Coronary artery (tissue), 2 donors: ENCODE results near the gene NHLH1.

ENCODE experiments used
- DNase-seq: peaks from one replicate; pipeline ENCODE4 v3.0.0-alpha.2; 2017; ENCODE audit warnings: low spot score
- H3K27ac ChIP-seq, 2 donors: fragments of 200-600 bp; sonication (generic); one replicate each; pipeline ENCODE4 v1.5.1; 2016 to 2019
- H3K4me3 ChIP-seq: fragments of 200-600 bp; sonication (generic); 2 replicates; pipeline ENCODE4 v1.5.1; 2016; ENCODE audit warnings: mild to moderate bottlenecking, moderate library complexity
- CTCF ChIP-seq: fragments of 200-600 bp; sonication (generic); IDR thresholded peaks from one replicate; pipeline ENCODE4 v1.5.1; 2019; ENCODE audit warnings: antibody characterized with exemption

NHLH1 gene

GRCh38 chr1:160366731-160367515, at the start of gene NHLH1:
Gene NHLH1 (plus strand): TSS chr1:160367071. CDS start chr1:160370732, 3,661 bp downstream.
- TF ChIP-seq CTCF: no peak
- H3K4me3 ChIP-seq: no peak within 1 kb of the TSS
- DNase-seq: no peak
- H3K27ac ChIP-seq: no peak within 1 kb of the TSS

- TF ChIP-seq CTCF: no peak
- H3K27ac ChIP-seq: no peak overlapping the region
- H3K4me3 ChIP-seq: no peak overlapping the region
- no peak for DNase-seq
These were observed 44.0 kb upstream of the NHLH1 start for GRCh38 chr1:160322831-160323230.

- no peak for TF ChIP-seq CTCF
- H3K27ac ChIP-seq: no peak overlapping the region
These were observed 41.6 kb upstream of the NHLH1 start for GRCh38 chr1:160325252-160325651.

GRCh38 chr1:160326418-160326817, 40.5 kb upstream of the NHLH1 start:
- Histone ChIP-seq H3K27ac (no peak overlapping the region), H3K4me3 (no peak overlapping the region)
- no peak for TF ChIP-seq CTCF
- no peak for DNase-seq

More at GRCh38 chr1:160325252-160325651, 41.6 kb upstream of the NHLH1 start:
- H3K4me3 ChIP-seq: no peak overlapping the region
- DNase-seq: no peak

- no peak overlapping the region for H3K27ac ChIP-seq
- no peak for TF ChIP-seq CTCF
- no peak overlapping the region for H3K4me3 ChIP-seq
- DNase-seq: no peak
These were observed 38.7 kb upstream of the NHLH1 start for GRCh38 chr1:160328184-160328583.

- TF ChIP-seq CTCF: no peak
- no peak for DNase-seq
- H3K27ac ChIP-seq: no peak overlapping the region
- no peak overlapping the region for H3K4me3 ChIP-seq
These were observed 36.8 kb upstream of the NHLH1 start for GRCh38 chr1:160330119-160330518.

GRCh38 chr1:160332516-160332915, 34.4 kb upstream of the NHLH1 start:
- Histone ChIP-seq H3K4me3 (no peak overlapping the region), H3K27ac (no peak overlapping the region)
- no peak for DNase-seq
- TF ChIP-seq CTCF: no peak
